ENCODE data around the gene TCTN2. TPM values are rescaled to one million over a fixed set of nuclear protein-coding genes. Genes with fewer than 3 reads are reported as not detected.

The TCTN2 gene
- total and polyA plus RNA-seq, 2 of the 8 experiments (the other 6 are each of a cell fraction or from before 2014, with no cell fraction given) = 7.5 to 8.4 TPM

GRCh38 chr12:123720141-123720814 is 49.4 kb downstream of the TCTN2 start (continued):
- no peak for TF ChIP-seq CHD7 (IDR thresholded peaks at IDR 0.05; ENCODE audit: insufficient replicate concordance, low read length)
- no peak for TF ChIP-seq ATF3 (IDR thresholded peaks at IDR 0.05; ENCODE audit: insufficient read depth, low read depth, low read length)

Measured in H1 (cell line).